ENCODE data around the gene CRTC1. TPM values are rescaled to one million over a fixed set of nuclear protein-coding genes. Genes with fewer than 3 reads are reported as not detected.

CRTC1 gene
- total RNA-seq, 4 donors from 2014 or later: 1.8 to 3.6 (median 2.1) TPM

DNA sequence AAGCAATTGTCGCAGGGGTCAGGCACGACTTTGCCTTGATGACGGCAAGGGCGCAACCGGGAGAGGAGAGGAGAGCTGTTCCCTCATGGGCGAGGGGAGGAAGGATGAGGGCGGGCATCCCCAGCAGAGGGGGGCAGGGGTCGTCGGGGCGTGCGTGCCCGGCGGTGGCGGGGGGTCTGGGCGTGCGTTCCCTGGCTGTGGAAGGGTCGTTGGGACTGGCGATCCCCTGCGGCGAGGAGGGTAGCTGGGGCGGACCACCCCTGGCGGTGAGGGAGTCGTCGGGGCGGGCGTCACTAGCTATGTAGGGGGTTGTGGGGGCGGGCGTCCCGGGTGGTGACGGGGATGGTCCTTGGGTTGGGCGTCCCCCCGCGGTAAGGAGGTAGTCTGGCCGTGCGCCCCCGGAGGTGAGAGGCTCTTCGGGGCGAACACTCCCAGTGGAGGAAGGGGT lies 106.0 kb downstream of the CRTC1 start:
- peaks cover 37 to 100% (median 48%) of the 10 kb centered on the region in 4 donors for H3K27me3 ChIP-seq
- H3K4me3 ChIP-seq: peak overlapping the region in 3 of 4 donors; percentile 22 to 59 (median 39)
- intact Hi-C loops (cut with DNase I): no loop called here
- DNase-seq: no peak
- H3K36me3 ChIP-seq: no peaks in the 10 kb centered on the region
- H3K27ac ChIP-seq: no peak overlapping the region
- H3K9me3 ChIP-seq: no peaks in the 10 kb centered on the region
- TF ChIP-seq, protein P1, sequence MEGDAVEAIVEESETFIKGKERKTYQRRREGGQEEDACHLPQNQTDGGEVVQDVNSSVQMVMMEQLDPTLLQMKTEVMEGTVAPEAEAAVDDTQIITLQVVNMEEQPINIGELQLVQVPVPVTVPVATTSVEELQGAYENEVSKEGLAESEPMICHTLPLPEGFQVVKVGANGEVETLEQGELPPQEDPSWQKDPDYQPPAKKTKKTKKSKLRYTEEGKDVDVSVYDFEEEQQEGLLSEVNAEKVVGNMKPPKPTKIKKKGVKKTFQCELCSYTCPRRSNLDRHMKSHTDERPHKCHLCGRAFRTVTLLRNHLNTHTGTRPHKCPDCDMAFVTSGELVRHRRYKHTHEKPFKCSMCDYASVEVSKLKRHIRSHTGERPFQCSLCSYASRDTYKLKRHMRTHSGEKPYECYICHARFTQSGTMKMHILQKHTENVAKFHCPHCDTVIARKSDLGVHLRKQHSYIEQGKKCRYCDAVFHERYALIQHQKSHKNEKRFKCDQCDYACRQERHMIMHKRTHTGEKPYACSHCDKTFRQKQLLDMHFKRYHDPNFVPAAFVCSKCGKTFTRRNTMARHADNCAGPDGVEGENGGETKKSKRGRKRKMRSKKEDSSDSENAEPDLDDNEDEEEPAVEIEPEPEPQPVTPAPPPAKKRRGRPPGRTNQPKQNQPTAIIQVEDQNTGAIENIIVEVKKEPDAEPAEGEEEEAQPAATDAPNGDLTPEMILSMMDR (IDR thresholded peaks at IDR 0.05): no peak
- no peak for TF ChIP-seq POLR2A (IDR thresholded peaks at IDR 0.05)
- WGBS, 2 donors: 0% methylated on average over 1 of the region's 38 CpGs; no CpG with 5 or more reads in 1 of the 2 donors
- H3K4me1 ChIP-seq: peaks cover 31 to 62% (median 36%) of the 10 kb centered on the region in 3 donors

DNA sequence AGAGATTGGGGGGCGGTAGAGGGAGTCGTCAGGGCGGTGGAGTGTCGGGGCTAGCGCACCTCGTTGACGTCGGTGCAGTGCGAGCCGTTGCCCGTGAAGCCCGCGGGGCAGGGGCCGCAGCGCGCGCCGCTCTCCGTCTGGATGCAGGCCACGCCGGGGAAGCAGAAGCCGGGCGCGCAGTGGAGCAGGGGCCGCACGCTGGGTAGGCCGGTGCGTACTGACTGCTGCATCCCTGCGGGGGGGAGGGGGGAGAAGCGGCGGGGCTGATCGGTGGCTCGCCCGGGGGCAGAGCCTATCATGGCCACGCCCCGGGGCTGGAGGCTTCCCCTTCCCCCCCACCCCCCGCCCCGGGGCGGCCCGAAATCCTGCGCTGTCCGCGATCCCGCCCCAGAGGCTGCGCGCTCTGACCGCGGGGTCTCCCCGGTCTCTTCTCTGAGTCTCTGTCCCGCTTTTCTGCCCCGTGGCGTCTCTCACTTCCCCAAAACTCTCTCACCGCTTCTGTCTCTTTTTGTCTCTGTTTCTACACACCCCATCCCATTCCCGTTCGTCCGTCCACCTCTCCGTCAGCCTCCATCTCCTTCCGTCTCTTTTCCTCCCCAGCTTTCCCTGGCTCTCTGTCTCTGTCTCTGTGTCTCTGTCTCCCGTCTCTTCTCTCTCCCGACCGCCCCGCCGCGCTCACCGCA lies 106.5 kb downstream of the CRTC1 start:
- no peak overlapping the region for H3K27ac ChIP-seq
- no peaks in the 10 kb centered on the region for H3K36me3 ChIP-seq
- H3K4me1 ChIP-seq: peaks cover 31 to 59% (median 36%) of the 10 kb centered on the region in 3 donors
- peak overlapping the region in 3 of 4 donors; percentile 22 to 59 (median 39) for H3K4me3 ChIP-seq
- intact Hi-C loops (cut with DNase I): no loop called here
- no peaks in the 10 kb centered on the region for H3K9me3 ChIP-seq
- WGBS, 2 donors: 2 to 3% methylated on average over 21 to 24 of the region's 65 CpGs
- TF ChIP-seq, protein P1 (IDR thresholded peaks at IDR 0.05): no peak
- no peak for TF ChIP-seq POLR2A (IDR thresholded peaks at IDR 0.05)
- no peak for DNase-seq
- H3K27me3 ChIP-seq: peaks cover 37 to 100% (median 48%) of the 10 kb centered on the region in 4 donors

DNA sequence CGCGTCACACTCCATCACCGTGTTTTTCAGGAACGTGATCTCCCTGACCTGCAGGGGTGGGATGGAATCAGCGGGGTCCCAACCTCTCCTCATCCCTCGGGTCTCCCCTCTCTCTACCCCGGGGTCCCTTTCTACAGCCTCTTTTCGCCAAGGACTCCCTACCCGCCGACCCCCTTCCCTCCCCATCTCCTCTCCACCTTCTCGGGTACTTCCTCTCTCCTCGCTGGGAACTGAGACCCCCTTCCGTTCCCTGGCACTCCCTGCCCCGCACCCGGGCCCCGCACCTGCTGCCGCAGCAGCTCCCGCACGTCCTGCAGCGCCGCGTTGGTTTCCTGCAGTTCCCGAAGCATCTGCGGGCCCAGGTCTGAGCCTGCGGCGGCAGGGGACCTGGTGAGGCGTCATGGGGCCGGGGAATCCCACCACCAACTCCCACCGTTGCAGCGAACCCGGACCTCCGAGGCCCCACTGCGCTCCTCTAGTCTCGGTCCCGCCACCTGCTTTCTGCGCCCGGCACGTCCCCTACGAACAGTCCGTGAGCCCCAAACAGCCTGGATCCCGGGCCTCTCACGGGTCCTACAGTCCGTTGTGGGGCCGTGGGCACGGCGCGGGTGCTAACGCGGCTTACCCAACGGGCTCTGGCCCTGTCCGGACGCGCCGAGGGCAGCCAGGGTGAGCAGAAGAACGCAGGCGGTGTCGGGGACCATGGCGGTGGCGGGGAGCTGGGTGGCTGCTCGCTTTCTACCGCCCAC lies 107.3 kb downstream of the CRTC1 start, which contains the start of gene COMP:
TSS of gene COMP (minus strand) at position 740 of the 749 bp plus-strand sequence. CDS start at position 704, 36 bp downstream.
- intact Hi-C loops (cut with DNase I): no loop called here
- no peak for TF ChIP-seq POLR2A (IDR thresholded peaks at IDR 0.05)
- TF ChIP-seq, protein P1 (IDR thresholded peaks at IDR 0.05): no peak
- peaks cover 33 to 100% (median 49%) of the 10 kb centered on the region in 4 donors for H3K27me3 ChIP-seq
- WGBS, 2 donors: 2 to 4% methylated on average over 22 to 30 of the region's 61 CpGs
- H3K4me1 ChIP-seq: peaks cover 28 to 59% (median 29%) of the 10 kb centered on the region in 3 donors
- no peak within 1 kb of the TSS for H3K27ac ChIP-seq
- H3K9me3 ChIP-seq: no peaks in the 10 kb centered on the region
- no peaks in the 10 kb centered on the region for H3K36me3 ChIP-seq
- H3K4me3 ChIP-seq: peak within 1 kb of the TSS in 3 of 4 donors; percentile 22 to 59 (median 39)
- DNase-seq: no peak

DNA sequence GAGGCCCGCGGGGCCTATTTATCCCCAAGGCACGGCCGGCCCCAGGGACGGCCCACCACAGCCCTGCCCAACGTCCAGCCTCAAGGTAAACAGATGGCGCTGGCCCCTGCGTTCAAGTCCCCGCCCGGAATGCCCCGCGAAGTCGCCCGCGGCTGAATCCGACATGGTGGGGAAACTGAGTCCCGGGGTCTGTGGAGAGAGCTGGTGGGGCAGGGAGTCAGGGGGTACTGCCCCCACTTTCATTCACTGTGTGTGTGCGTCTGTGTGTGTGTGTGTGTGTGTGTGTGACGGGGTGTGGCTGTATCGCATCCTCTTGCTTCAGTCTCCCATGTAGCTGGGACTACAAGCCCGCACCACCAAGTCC lies 107.8 kb downstream of the CRTC1 start:
- no peak for DNase-seq
- peaks cover 32 to 100% (median 47%) of the 10 kb centered on the region in 4 donors for H3K27me3 ChIP-seq
- no peaks in the 10 kb centered on the region for H3K9me3 ChIP-seq
- H3K4me3 ChIP-seq: peak overlapping the region in 2 of 4 donors; percentile 39 to 59
- no peaks in the 10 kb centered on the region for H3K36me3 ChIP-seq
- peaks cover 28 to 56% (median 28%) of the 10 kb centered on the region in 3 donors for H3K4me1 ChIP-seq
- 38 to 77% methylated on average over 4 to 10 of the region's 21 CpGs for WGBS, 2 donors
- intact Hi-C loops (cut with DNase I): no loop called here
- TF ChIP-seq, protein P1 (IDR thresholded peaks at IDR 0.05): no peak
- no peak for TF ChIP-seq POLR2A (IDR thresholded peaks at IDR 0.05)
- no peak overlapping the region for H3K27ac ChIP-seq

DNA sequence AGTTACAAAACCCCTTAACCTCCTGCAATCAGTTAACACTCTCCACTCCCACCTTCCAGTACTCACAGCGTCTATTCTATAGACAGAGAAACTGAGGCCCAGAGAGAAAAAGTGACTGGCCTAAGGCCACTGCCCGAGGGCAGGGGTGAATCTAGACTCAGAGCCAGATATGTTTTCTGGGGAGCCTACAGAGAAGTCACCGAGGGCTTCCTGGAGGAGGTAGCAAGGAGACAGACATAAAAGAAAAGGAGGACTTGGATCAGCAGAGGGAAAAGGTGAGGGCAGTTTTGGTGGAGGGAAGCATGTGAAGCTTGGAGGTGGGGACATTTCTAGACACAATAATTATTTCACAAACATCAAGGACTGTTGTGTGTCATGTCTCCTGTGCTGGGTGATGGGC lies 109.2 kb downstream of the CRTC1 start:
- no peak for DNase-seq
- TF ChIP-seq POLR2A (IDR thresholded peaks at IDR 0.05): no peak
- TF ChIP-seq, protein P1 (IDR thresholded peaks at IDR 0.05): no peak
- WGBS, 2 donors: 63 to 77% methylated on average over 2 of the region's 3 CpGs
- H3K27me3 ChIP-seq: peaks cover 32 to 100% (median 40%) of the 10 kb centered on the region in 4 donors
- intact Hi-C loops (cut with DNase I): no loop called here
- H3K9me3 ChIP-seq: no peaks in the 10 kb centered on the region
- H3K27ac ChIP-seq: no peak overlapping the region
- no peaks in the 10 kb centered on the region for H3K36me3 ChIP-seq
- peaks cover 28 to 47% (median 28%) of the 10 kb centered on the region in 3 donors for H3K4me1 ChIP-seq
- H3K4me3 ChIP-seq: no peak overlapping the region
